Measurements from ENCODE around the gene ZNF813.
"Not testable (repeated sequence)": the region's sequence is repeated elsewhere in the genome, so short reads cannot be mapped to it uniquely, and the experiment has no call there.

The ZNF813 gene

DNA sequence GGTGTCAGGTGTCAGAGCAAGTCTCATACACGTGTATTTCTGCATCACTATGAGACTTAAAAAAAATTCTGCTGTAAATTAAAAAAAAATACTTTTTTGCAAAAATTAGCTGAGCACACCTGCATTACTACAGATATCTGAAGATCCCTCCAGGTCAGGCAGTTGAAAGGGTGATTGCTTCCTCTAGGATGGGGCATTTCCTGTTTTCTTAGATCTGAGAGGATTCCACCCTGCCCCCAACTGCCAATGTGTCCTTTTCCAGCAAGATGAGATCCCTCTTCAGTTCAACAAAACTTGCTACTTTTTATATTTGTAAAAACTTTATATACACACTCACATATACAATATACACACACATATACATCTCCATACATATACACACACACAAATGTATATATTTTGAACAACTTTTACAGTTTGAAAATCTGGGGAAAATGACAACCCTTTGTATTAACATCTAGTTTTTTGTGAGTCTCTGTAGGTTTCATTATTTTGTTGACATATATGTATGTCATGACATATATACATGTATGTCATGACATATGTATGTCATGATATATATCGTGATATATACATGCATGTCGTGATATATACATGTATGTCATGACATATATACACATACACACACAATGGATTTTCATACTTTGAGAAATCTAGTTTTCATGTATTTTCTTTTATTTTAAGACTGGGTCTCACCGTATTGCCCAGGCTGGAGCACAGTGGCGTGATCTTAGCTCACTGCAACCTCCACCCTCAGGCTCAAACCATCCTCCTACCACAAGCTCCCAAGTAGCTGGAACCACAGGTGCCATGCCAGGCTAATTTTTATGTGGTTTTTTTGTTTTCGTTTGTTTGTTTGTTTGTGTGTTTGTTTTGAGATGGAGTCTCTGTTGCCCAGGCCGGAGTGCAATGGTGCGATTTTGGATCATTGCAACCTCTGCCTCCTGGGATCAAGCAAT, 17.8 kb downstream of the ZNF813 start:
- DNase-seq, result no peak

DNA sequence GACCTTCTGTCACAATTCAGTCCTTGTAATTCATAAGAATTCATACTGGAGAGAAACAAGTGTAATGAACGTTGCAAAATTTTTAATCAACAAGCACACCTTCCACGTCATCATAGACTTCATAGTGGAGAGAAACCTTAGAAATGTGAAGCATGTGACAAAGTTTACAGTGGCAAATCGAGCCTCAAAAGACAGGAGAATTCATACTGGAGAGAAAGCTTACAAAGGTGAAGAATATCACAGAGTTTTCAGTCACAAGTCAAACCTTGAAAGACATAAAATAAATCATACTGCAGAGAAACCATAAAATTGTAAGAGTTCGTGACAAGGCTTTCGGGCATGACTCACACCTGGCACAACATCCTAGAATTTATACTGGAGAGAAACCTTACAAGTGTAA, 24.6 kb downstream of the ZNF813 start:
- no peak for DNase-seq

DNA sequence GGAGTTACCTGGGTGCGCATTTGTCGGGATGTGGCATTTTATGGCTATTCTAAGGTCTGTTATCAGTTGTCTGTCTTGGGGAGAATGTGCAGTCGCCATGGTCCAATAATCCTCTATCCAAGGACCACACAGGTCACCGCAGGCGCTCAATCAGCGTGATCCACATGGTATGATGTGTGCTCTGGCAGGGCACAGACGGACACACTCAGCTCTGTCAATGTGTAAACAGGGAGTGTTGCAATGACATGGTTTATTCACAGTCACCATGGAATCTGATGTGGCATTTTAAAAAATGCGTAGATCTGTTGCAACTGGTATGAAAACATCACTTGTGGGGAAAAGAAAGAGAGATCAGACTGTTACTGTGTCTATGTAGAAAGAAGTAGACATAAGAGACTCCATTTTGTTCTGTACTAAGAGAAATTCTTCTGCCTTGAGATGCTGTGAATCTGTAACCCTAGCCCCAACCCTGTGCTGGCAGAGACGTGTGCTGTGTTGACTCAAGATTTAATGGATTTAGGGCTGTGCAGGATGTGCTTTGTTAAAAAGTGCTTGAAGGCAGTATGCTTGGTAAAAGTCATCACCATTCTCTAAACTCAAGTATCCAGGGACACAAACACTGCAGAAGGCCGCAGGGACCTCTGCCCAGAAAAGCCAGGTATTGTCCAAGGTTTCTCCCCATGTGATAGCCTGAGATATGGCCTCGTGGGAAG, 29.9 kb downstream of the ZNF813 start:
- not testable (repeated sequence) for DNase-seq

DNA sequence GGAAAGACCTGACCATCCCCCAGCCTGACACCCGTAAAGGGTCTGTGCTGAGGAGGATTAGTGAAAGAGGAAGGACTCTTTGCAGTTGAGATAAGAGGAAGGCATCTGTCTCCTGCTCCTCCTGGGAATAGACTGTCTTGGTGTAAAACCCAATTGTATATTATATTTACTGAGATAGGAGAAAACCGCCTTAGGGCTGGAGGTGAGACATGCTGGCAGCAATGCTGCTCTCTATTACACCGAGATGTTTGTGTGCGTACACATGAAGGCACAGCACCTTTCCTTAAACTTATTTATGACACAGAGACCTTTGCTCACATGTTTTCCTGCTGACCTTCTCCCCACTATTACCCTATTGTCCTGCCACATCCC, 30.5 kb downstream of the ZNF813 start:
- not testable (repeated sequence) for DNase-seq

DNA sequence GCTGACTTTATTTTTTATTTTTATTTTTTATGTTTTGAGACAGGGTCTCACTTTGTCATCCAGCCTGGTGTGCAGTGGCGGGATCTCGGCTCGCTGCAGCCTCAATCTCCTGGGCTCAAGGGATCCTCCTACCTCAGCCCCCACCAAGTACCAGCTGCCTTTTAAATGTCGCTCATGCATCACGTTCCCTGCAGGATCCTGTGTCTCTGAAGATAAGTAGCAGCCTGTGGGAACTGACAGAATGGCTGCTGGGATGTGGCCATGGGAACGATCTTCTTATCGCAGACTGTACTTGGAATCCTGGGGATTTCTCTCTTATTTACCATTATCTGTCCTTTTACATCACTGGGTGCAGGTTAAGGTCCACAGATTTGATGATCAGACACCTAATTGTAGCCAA, 35.6 kb downstream of the ZNF813 start:
- DNase-seq, result not testable (repeated sequence)

DNA sequence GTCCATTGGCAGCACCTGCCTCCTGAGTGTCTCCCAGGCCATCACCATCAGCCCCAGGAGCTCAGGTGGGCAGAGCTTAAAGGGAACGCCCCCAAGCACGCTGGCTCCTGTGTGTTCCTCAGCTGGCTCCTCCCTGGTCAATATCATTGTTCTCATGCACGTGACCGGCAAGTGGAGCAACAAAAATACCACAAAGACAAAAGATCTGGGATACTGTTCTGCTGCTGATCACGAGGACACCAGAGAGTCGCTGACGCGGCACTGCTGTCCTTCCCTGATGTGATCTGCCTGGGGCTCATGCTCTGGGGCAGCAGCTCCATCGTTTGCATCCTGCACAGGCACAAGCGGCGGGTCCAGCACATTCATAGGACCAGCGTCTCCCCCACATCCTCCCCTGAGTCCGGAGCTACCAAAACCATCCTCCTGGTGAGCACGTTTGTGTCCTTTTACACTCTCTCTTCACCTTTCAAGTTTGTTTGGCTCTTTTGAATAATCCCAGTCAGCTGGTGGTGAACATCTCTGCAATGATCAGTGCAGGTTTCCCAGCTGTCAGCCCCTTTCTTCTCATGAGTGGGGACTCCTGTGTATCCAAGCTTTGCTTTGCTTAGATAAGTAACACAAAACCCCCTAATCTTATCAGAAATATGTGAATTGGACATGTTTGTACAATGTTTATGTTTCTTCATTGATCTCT, 36.3 kb downstream of the ZNF813 start:
- DNase-seq, result not testable (repeated sequence)

DNA sequence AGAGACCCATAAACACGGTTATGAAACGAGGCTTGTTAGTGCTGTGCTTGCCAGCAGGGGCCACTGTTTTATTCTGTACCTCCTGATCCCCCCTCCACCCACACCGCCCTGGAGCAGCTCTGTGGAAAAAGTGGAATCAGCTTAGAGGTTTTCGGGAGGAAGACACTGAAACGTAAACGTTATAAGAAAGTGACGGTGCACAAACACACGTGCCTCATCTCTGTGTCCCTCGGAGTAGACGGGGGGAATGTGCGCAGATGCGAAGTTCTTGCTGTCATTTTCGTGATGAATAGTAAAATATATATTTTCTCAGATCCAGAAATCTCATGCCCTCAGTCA, 36.8 kb downstream of the ZNF813 start:
- DNase-seq, result not testable (repeated sequence)

DNA sequence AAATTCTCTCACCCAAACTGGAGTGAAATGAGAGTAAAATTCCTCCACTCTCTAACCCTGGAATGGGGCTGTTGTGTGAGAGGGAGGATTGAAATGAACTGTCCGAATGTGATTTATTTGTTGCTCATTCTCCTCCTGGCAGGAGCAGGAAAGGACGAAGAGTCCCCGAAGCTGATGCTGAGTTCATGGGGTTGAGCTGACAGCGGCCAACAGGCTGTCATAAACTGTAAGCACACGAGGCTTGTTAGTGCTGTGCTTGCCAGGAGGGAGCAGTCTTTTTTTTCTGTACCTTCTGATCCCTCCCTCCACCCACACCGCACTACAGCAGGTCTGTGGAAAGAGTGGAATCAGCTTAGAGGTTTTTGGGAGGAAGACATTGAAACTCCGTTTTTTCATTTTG, 37.4 kb downstream of the ZNF813 start:
- DNase-seq, result no peak

DNA sequence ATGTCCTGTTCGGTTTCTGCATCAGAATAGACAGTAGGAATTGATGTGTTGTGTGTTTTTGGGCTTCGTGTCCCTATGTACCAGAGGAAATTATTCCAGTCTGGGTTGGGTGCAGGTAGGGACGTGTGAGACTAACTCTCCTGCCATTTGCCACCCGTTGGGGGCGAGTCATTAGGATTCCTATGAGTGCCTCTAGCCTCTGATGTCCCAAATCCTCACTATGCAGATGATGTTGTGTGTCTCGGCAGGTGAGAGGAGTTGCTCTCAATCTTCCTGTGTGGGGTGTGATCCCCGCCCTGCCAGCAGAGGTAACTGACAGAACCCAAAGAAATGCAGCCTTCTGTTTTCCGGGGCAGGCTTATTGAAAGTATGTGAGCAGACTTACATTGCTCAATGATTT, 39.2 kb downstream of the ZNF813 start:
- DNase-seq, result no peak

DNA sequence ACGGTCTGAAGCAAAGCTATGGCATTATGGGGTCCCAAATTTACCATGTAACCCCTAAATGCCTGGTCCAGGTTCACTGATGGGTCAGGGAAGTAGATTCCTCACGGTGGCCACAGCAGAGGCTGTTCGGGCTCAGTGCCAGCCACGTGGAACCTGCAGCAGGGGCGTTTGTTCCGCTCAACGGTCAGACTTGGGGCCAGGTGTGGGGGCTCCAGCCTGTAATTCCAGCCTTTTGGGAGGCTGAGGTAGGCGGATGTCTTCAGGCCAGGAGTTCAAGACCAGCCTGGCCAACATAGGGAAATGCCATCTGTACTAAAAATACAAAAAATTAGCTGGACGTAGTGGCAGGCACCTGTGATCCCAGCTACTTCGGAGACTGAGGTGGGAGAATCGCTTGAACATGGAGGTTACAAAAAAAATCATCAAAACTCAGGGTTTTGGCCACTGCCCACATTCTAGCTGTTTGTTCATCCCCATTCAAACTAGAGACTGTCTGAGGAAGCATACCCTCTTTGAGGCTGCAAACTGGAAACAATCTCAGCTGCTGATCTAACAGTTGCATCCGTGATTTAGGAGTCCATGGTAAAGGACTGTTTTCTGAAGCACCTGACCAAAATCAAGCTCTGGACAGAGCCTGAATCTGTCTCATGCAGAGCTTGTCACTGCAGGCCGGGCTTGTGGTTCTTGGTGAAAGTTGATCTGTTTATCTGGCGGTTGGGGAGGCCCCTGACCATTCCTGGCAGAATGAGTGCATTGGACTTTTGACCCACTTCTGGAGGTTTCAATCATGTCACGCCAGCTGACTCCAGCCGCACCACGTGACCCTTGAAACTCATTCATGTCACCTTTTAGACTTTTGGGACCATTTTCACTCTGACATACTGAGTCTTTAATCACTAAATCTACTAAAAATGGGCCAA, 40.2 kb downstream of the ZNF813 start:
- DNase-seq, result no peak

DNA sequence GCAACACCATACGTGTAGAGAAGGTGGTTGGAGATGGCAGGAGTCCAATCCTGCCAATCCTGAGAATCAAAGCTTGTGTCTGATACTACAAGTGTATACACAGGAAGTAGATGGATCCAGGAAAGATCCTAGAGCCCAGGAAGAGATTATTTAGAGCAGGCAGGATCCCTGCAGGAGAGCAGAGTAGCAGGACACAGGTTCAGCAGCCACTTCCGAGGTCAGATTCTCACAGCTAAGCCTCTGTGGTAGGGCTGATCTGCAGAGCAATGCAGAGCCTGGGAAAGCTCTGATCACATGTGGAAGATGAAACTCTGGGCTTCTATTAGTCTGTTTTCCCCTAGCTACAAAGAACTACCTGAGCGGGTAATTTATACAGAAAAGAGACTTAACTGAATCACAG, 41.9 kb downstream of the ZNF813 start:
- DNase-seq, result no peak

DNA sequence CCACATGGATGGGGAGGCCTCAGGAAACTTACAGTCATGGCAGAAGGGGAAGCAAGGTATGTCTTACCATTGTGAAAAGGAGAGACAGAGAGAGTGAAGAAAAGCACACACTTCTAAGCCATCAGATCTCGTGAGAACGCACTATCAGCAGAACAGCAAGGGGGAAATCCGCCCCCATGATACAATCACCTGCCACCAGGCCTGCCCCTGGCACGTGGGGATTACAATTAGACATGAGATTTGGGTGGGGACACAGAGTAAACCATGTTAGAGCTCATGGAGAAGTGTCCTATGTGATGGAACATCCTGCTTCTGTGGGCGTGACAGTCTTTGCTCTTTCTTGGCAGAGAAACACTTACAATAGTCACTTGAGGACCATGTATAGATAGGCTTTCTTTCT, 42.3 kb downstream of the ZNF813 start:
- no peak for DNase-seq

DNA sequence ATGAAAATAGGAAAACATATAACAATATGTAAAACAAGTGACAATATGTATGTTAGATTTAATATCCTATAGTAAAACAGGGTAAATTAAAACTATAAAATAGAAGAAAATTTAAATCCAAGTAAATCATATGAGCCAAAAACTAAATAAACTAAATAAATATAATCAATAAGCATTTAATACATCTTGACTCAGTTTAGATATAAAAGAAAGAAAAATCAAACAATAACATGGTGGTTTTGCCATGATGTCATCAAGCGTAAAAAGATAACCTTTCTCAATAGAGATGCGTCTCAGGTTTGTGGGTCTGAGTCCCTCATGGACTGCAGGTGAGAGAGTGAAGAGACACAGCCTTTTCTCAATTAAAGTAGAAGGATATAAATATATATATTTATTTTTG, 43.8 kb downstream of the ZNF813 start:
- no peak for DNase-seq

DNA sequence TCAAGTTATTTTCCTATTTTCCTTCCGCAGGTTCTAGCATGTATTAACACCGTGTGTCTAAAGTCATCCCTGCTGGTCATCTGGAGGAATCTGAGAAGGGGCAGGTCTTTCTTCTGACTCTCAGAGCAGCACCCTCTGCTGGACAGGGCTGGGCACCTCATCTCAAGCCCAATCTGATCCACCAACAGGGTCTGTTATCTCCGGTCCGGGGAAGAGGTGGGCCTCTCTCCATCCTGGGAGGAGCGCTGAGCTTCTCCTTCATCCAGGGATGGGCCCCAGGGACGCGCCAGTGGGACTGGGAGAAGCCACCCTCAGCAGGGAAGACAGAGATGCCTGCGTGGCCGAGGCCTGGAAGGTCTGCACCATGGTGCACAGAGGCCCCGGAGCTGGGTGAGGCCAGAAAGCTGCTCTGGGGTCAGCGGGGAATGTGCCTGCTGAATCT, 44.4 kb downstream of the ZNF813 start:
- DNase-seq, result peak; percentile 58 to 69

DNA sequence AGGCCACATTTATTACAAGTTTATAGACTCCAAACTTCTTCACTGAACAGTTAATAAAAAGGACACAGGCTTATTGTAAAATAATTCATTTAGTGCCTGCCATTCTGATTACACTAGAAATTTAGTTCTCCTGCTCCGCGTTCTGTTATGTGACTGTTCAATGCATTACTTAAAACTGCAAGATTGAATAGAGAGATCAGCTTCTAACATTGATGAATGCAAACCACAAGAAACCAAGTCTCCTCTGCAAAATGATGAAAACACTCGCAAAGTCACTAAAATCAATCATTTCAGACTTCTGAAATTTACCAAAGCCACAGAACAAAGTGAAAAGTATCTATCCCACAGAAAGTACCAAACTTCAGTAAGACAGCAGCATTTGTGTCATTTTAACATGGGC, 47.5 kb downstream of the ZNF813 start:
- not testable (repeated sequence) for DNase-seq

DNA sequence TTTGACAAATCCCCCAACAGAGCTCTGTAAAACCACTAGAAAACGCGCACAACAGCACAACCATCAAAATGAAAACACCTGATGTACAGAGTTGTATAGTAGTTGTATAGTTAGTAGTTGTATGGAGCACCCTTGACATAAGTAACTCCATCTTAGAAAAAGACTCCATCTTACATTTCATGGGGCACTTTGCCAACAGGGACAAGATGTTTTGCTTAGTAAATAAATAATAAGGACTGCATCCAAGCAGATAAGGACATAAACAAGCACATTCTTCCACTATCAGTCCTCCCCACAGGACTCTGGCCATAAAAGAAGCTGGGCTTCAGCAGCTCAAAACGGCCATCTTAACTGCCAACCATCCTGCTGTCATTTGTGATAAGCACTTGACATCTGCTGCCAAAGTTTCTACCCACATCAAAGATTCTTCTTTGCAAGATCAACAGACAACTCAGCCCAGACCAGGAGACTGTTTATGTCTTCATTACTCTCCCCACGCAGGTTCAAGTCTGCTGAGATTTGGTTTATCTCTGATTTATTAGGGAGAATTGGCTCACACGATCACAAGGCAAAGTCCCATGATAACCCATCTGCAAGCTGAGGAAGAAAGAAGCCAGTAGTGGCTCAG, 49.7 kb downstream of the ZNF813 start:
- DNase-seq, result no peak

DNA sequence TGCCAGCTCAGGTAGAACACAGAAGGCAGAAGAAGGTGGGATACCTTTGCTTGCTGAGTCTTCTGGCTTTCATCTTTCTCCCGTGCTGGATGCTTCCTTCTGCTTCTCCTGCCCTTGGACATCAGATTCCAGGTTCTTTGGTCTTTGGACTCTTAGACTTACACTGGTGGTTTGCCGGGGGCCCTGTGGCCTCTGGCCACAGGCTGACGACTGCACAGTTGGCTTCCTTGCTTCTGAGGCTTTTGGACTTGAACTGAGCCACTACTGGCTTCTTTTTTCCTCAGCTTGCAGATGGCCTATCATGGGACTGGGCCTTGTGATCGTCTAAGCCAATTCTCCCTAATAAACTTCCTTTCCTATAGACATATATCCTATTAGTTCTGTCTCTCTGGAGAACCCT, 50.6 kb downstream of the ZNF813 start:
- no peak for DNase-seq

DNA sequence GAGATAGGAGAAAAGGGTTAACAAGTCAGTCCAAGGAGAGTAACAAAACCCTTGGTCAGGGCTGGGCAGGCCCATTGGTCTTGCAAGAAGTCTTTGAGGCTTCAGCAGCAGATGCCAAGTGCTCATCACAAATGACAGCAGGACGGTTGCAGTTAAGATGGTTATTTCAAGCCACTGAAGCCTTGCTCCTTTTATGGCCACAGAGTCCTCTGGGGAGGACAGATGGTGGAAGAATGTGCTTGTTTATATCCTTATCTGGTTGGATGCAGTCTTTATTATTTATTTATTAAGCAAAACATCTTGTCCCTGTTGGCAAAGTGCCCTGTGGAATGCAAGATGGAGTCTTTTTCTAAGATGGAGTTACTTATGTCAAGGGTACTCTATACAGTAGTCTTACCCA, 51.2 kb downstream of the ZNF813 start:
- DNase-seq, result no peak

DNA sequence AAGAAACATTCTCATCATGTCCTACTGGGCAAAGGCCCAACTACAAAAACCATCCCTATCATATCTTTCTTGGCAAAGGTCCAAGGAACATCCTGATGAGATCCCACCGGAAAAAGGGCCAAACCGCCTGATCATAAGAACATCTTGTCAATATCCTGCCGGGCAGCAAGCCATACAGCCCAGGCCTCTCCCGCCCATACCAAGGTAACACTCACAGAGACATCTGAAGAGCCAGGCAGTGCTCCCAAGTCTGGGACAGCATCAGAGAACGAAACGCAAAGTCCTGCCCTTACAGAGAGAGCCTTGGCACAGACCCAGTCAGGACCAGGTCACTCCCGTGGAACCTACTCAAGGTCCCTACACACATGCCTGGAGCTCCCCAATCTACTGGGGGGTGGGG, 51.9 kb downstream of the ZNF813 start:
- DNase-seq, result no peak

DNA sequence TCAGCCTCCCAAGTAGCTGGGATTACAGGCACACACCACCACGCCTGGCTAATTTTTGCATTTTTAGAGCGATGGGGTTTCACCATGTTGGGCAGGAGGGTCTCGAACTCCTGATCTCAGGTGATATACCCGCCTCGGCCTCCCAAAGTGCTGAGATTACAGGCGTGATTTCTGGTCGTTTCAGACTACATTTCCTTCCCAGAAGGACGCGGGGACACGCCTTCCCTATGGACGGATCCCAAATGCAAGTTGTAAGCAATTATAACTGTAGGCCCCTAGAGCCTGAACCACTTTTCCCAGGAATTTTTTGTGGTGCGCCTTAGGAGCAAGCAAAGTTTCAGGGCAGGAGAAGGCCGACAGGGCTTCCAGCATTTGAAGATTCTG, 52.6 kb downstream of the ZNF813 start:
- DNase-seq, result no peak

DNA sequence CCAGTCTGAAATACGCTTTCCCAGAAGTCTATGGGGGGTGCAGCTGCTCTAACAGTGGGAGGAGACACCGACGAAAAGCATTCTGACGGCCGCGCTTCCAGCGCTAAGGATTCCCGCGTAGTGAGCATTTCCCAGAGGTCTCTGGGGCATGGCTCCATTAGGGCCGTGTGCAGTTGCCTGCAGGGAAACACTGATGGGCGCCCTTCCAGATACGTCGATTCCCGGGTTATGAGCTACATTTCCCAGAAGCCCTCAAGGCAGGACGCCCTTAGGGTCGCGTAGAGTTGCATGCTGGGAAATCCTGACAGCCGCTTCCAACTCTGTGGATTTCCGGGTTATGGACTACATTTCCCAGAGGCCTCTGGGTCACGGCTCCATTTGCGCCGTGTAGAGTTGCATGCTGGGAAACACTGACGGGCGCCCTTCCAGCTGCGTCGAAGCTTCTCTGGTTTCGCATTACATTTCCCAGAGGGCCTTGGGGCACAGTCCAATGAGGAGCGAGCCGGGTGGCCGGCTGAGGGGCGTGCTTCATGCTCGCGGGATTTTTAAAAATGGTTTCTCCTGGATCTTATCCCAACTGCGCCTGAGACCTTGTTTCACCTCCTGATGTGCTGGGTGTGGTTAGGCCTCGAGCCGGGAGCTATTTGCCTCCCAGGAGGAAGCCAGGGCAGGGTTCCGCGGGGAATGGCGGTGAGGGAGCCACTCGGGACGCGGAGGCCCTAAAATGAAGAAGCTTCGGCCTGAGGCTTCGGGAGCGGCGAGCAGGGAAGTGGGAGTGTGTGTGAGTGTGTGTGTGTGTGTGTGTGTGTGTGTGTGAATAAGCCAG, 53.2 kb downstream of the ZNF813 start:
- peak; percentile 86 to 88 for DNase-seq

All from activated T-cell treated with anti-CD3 and anti-CD28 coated beads, Interleukin-2, amount 50 U/mL, for 48 hours (primary cell).